ENCODE measurements around the gene PAPOLB.
A peak's percentile ranks its signal among the peaks of the same experiment; 100 is the strongest.

Gene PAPOLB

GRCh38 chr7:4850262-4850795, 11.5 kb downstream of the PAPOLB start:
- DNase-seq, result no peak
- in situ Hi-C loops (cut with HindIII; ENCODE audit: low pct_ligation_motif_present, low pct_unique_long_range_greater_than_20kb, low sequenced_read_pairs), result no loop called here

DNA sequence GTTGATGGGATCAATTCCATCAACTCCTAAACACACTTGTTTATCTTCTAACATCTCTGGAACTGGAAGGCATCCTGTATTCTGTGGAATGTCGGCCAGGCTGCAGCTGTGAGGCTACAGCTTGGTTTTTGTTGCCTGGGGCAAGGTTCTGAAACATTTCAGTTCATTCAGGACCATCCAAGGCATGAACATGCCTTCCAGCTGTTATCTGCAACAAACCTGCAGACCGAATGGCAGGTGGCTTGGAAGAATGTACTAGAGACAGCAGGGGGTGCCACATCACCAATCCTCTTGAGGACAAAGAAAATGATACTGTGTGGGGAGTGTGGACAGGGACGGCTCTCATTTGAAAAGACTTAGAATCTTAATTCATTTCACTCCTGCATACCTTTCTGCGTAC, 12.4 kb downstream of the PAPOLB start:
- peak; percentile 57 for DNase-seq
- in situ Hi-C loops (cut with HindIII; ENCODE audit: low pct_ligation_motif_present, low pct_unique_long_range_greater_than_20kb, low sequenced_read_pairs), result no loop called here

GRCh38 chr7:4845740-4846142, 16.1 kb downstream of the PAPOLB start:
- in situ Hi-C loops (cut with HindIII; ENCODE audit: low pct_ligation_motif_present, low pct_unique_long_range_greater_than_20kb, low sequenced_read_pairs), result no loop called here
- DNase-seq, result peak; percentile 54

- no peak for DNase-seq
- in situ Hi-C loops (cut with HindIII; ENCODE audit: low pct_ligation_motif_present, low pct_unique_long_range_greater_than_20kb, low sequenced_read_pairs), result no loop called here
Observed at GRCh38 chr7:4842319-4843064, 19.3 kb downstream of the PAPOLB start.

DNA sequence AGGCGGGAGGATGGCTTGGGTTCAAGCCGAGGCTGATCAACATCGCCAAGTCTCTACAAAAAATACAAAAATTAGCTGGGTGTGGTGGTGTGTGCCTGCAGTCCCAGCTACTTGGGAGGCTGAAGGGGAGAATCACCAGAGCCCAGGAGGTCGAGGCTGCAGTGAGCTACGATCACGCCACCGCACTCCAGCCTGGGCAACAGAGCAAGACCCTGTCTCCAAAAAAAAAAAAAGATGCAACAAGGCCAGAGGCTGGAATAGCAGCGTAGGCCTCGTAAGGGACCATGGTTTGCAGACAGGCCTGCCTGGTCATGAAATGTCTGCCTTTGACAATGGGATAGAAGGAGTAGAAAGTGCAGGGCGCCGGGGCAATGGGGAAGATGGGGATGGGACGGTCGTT, 20.0 kb downstream of the PAPOLB start:
- in situ Hi-C loops (cut with HindIII; ENCODE audit: low pct_ligation_motif_present, low pct_unique_long_range_greater_than_20kb, low sequenced_read_pairs), result no loop called here
- no peak for DNase-seq

- in situ Hi-C loops (cut with HindIII; ENCODE audit: low pct_ligation_motif_present, low pct_unique_long_range_greater_than_20kb, low sequenced_read_pairs), result no loop called here
- no peak for DNase-seq
Observed at GRCh38 chr7:4841007-4841784, 20.6 kb downstream of the PAPOLB start.

DNA sequence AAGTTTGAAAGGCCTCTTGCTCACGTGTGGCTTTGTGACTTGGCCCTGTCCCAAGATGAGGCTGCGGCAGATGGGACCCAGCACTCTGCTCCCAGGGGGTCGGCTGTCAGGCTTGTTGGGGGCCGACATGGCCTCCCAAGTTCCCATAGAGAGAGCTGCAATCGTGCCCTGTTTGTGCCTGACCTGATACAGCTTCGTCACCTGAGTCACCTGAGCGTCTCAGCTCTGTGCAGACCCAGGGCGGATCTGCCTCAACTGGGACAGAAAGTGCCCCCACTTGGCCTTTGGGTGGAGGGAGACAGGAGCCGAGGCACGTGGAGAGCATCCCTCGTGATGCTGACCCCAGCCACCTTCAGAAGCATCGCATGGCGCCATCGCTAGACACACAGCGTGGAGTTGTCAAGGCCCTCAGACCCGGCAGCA, 21.7 kb downstream of the PAPOLB start:
- DNase-seq, result no peak

DNA sequence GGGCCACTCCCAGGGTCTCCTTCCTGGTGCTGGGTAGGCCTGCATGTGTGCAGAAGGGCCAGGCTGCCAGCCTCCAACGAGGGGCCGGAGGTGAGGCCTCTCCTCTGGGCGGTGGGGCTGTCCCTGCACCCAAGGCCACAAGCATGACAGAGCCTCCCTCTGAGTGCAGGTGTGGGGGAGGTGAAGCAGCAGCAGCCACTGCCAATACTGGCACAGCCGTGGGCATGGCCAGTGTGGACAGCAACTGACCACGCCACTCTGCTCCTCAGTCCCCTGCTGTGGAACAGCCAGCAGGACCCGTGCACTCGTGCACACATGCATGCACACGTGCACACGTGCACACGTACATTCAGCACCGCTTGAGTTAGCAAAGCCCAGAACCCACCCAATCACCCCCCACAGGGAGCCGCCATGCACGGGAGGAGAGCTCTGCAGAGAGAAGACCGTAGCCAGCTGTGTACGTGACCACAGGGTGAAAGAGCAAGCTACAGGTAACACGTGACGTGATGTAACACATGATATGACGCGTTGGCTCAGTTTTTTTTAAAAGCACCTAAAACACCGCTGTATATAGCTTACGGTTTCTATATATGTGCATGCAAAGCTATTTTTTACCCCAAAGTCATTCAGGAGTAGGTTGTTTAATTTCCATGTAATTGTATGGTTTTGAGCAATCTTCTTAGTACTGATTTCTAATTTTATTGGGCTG, 23.1 kb downstream of the PAPOLB start:
- no peak for DNase-seq
- in situ Hi-C loops (cut with HindIII; ENCODE audit: low pct_ligation_motif_present, low pct_unique_long_range_greater_than_20kb, low sequenced_read_pairs), result no loop called here

More for the DNA sequence above, 21.7 kb downstream of the PAPOLB start:
- in situ Hi-C loops (cut with HindIII; ENCODE audit: low pct_ligation_motif_present, low pct_unique_long_range_greater_than_20kb, low sequenced_read_pairs), result no loop called here

- no peak for DNase-seq
- in situ Hi-C loops (cut with HindIII; ENCODE audit: low pct_ligation_motif_present, low pct_unique_long_range_greater_than_20kb, low sequenced_read_pairs), result no loop called here
Observed at GRCh38 chr7:4837803-4838625, 23.8 kb downstream of the PAPOLB start.

DNA sequence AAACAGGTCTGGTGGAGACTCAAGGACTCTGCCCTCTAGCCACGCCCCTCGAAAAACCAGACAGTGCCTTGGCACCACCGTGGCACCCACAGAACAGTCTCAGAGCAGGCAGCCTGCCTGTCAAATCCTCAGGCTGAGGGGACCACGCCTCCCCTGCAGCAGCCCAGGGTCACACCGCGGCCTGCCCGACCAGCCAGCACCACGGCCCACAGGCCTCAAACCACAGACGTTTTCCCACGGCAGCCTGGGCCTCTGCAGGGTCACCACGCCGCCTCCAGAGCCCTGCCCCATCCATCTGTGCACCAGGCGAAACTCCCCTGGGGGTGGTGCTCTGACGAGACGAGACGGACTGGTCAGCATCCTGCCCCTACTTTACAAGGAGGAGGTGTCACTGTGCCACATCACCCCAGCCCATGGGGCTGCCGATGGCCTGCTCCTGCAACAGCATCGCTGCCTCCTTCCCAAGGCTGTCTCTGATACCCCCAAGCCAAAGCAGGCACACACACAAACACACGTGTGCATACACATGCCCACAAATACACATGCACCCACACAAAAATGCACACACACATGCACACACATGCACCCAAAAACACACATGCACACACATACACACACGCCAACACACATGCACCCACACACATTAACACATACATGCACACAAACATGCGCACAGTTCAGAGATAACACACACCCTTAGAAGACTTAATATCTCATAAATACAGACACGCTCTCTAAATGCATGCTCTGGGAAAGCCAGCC, 24.6 kb downstream of the PAPOLB start:
- DNase-seq, result no peak
- in situ Hi-C loops (cut with HindIII; ENCODE audit: low pct_ligation_motif_present, low pct_unique_long_range_greater_than_20kb, low sequenced_read_pairs), result no loop called here

- no peak for DNase-seq
- in situ Hi-C loops (cut with HindIII; ENCODE audit: low pct_ligation_motif_present, low pct_unique_long_range_greater_than_20kb, low sequenced_read_pairs), result no loop called here
Observed at GRCh38 chr7:4836206-4836661, 25.6 kb downstream of the PAPOLB start.

DNA sequence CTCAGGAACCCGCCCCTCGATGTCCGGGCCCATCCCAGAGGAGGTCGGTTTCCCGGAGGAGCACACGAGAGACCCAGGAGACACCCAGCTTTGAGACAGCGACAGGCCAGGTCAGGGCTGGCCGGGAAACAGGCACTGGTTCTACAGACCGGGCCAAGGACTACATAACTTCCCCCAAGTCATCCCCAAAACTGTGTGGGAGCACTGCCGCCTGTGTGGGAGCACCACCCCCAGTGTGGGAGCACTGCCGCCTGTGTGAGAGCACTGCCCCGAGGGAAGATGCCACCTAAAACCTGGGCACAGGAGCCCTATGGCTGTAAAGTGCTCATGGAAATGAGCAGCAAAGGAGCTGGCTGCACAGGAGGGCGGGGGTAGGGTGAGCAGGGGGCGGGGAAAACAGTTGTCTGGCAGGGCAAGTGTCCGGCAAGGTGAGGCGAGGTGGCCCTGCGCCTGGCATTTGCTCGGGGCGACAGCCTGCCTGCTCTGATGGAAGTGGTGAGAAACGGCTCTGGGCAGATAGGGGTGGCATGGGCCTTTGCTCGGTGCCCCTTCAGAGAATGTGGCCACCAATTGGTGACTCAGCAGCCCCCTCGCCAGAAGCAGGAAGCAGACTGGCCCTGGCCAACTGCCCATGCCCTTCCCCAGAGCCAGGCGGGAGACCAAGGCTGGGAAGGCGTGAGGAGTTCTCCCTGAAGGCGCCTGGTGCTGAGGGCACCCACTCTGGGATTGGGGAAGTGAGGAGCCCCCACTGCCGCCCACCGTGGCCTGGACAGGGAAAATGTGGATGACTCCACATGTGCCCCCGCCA, 26.2 kb downstream of the PAPOLB start:
- in situ Hi-C loops (cut with HindIII; ENCODE audit: low pct_ligation_motif_present, low pct_unique_long_range_greater_than_20kb, low sequenced_read_pairs), result no loop called here
- no peak for DNase-seq

DNA sequence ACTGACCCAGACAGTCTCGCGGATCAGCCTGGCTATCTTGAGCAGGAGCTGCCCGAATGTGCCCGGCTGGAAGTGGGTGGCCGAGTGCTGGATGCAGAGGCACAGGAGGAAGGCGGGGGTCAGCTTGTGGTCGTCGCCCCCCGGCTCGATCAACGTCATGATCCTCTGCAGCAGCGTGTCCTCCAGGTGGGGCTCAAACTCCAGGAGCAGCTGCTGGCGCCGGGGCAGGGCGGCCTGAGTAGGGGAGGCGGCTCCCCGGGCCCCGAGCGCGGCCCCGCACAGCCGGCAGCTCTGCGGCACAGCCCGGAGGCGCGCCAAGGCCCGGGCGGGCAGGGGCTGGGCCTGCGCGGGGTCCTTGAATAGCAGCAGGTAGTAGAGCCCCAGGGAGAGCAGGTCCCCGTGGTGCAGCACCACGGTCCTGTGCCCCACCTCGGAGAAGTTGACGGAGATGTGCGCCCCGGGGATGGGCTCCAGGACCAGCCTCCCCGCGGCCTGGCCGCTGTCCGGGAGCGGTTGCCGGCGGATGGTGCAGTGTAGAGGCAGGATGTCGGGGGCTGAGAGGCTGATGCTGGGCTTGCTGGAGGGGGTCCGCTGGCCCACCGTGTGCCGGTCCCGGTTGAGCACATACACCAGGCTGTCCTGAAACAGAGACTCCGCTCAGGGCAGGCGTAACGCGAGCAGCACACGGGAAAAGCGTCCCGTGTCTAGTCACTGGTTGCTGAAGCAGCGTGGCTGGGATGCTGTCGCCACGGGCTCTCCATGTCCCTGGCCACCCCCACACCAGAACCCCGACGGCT, 27.0 kb downstream of the PAPOLB start:
- no peak for DNase-seq
- in situ Hi-C loops (cut with HindIII; ENCODE audit: low pct_ligation_motif_present, low pct_unique_long_range_greater_than_20kb, low sequenced_read_pairs), result no loop called here

GRCh38 chr7:4833691-4834600, 27.9 kb downstream of the PAPOLB start:
- no peak for DNase-seq
- in situ Hi-C loops (cut with HindIII; ENCODE audit: low pct_ligation_motif_present, low pct_unique_long_range_greater_than_20kb, low sequenced_read_pairs), result no loop called here

GRCh38 chr7:4833176-4833575, 28.7 kb downstream of the PAPOLB start:
- no peak for DNase-seq
- in situ Hi-C loops (cut with HindIII; ENCODE audit: low pct_ligation_motif_present, low pct_unique_long_range_greater_than_20kb, low sequenced_read_pairs), result no loop called here
